ENCODE measurements around the gene GBF1. TPM values are rescaled to one million over a fixed set of nuclear protein-coding genes. Genes with fewer than 3 reads are reported as not detected.

The GBF1 gene
- total and polyA plus RNA-seq, 2 of the 13 experiments (the other 11 are each of a cell fraction or from before 2014, with no cell fraction given), result 17.1 to 21.9 TPM

- TF ChIP-seq NFKB2 (CRISPR knock-in tag; IDR thresholded peaks at IDR 0.05; ENCODE audit: borderline replicate concordance), result peak; percentile 50; the same call in 1 of the 2 replicates
- no peak for TF ChIP-seq FOXK2 (IDR thresholded peaks at IDR 0.05)
- no peak for TF ChIP-seq JUND (CRISPR knock-in tag; IDR thresholded peaks at IDR 0.05)
- TF ChIP-seq ZNF3 (CRISPR knock-in tag; IDR thresholded peaks at IDR 0.05), result no peak
- TF ChIP-seq ATF6 (CRISPR knock-in tag; conservative IDR thresholded peaks at IDR 0.05), result no peak
- no peak for TF ChIP-seq ZNF33B (CRISPR knock-in tag; IDR thresholded peaks at IDR 0.05)
- TF ChIP-seq GABPB1 (CRISPR knock-in tag; IDR thresholded peaks at IDR 0.05), result peak; percentile 47; the same call in 1 of the 2 replicates
- TF ChIP-seq, protein P1, sequence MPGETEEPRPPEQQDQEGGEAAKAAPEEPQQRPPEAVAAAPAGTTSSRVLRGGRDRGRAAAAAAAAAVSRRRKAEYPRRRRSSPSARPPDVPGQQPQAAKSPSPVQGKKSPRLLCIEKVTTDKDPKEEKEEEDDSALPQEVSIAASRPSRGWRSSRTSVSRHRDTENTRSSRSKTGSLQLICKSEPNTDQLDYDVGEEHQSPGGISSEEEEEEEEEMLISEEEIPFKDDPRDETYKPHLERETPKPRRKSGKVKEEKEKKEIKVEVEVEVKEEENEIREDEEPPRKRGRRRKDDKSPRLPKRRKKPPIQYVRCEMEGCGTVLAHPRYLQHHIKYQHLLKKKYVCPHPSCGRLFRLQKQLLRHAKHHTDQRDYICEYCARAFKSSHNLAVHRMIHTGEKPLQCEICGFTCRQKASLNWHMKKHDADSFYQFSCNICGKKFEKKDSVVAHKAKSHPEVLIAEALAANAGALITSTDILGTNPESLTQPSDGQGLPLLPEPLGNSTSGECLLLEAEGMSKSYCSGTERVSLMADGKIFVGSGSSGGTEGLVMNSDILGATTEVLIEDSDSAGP (CRISPR knock-in tag; IDR thresholded peaks at IDR 0.05; ENCODE audit: borderline replicate concordance), result peak; percentile 12; the same call in 1 of the 2 replicates
- TF ChIP-seq LCORL (IDR thresholded peaks at IDR 0.05), result no peak
- TF ChIP-seq LCORL (CRISPR knock-in tag; IDR thresholded peaks at IDR 0.05), result no peak
- peak; percentile 70 for TF ChIP-seq PITX1 (CRISPR knock-in tag; IDR thresholded peaks at IDR 0.05)
- TF ChIP-seq, protein P2, sequence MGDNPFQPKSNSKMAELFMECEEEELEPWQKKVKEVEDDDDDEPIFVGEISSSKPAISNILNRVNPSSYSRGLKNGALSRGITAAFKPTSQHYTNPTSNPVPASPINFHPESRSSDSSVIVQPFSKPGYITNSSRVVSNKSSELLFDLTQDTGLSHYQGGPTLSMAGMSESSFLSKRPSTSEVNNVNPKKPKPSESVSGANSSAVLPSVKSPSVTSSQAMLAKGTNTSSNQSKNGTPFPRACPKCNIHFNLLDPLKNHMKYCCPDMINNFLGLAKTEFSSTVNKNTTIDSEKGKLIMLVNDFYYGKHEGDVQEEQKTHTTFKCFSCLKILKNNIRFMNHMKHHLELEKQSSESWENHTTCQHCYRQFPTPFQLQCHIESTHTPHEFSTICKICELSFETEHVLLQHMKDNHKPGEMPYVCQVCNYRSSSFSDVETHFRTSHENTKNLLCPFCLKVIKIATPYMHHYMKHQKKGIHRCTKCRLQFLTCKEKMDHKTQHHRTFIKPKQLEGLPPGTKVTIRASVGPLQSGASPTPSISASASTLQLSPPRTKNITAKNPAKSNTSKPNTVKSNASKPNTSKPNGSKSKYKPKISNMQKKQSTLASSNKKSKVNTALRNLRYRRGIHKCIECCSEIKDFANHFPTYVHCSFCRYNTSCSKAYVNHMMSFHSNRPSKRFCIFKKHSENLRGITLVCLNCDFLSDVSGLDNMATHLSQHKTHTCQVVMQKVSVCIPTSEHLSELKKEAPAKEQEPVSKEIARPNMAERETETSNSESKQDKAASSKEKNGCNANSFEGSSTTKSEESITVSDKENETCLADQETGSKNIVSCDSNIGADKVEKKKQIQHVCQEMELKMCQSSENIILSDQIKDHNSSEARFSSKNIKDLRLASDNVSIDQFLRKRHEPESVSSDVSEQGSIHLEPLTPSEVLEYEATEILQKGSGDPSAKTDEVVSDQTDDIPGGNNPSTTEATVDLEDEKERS (CRISPR knock-in tag; IDR thresholded peaks at IDR 0.05), result 0 out of 2 replicates have a peak, but pooled peaks have one; percentile 40
- no peak for TF ChIP-seq PHB2 (IDR thresholded peaks at IDR 0.05; ENCODE audit: partially characterized antibody)
- TF ChIP-seq, protein P3, sequence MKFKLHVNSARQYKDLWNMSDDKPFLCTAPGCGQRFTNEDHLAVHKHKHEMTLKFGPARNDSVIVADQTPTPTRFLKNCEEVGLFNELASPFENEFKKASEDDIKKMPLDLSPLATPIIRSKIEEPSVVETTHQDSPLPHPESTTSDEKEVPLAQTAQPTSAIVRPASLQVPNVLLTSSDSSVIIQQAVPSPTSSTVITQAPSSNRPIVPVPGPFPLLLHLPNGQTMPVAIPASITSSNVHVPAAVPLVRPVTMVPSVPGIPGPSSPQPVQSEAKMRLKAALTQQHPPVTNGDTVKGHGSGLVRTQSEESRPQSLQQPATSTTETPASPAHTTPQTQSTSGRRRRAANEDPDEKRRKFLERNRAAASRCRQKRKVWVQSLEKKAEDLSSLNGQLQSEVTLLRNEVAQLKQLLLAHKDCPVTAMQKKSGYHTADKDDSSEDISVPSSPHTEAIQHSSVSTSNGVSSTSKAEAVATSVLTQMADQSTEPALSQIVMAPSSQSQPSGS (CRISPR knock-in tag; IDR thresholded peaks at IDR 0.05), result peak; percentile 24; the same call in 1 of the 2 replicates
- TF ChIP-seq KMT2A (CRISPR knock-in tag; IDR thresholded peaks at IDR 0.05), result peak; percentile 59; the same call in 1 of the 2 replicates
- TF ChIP-seq ZBTB25 (CRISPR knock-in tag; IDR thresholded peaks at IDR 0.05), result 0 out of 2 replicates have a peak, but pooled peaks have one; percentile 30
- TF ChIP-seq ZNF558 (CRISPR knock-in tag; IDR thresholded peaks at IDR 0.05; ENCODE audit: borderline replicate concordance), result 0 out of 2 replicates have a peak, but pooled peaks have one; percentile 48
- no peak for TF ChIP-seq PLRG1 (conservative IDR thresholded peaks at IDR 0.05)
- TF ChIP-seq ZFX (CRISPR knock-in tag; IDR thresholded peaks at IDR 0.05; ENCODE audit: low read depth), result peak; percentile 39; the same call in 1 of the 2 replicates
- no peak; the same call in 1 of the 2 replicates for TF ChIP-seq ZMYM4 (CRISPR knock-in tag; IDR thresholded peaks at IDR 0.05)
Measured at GRCh38 chr10:102231357-102232318, 13.7 kb upstream of the GBF1 start (continued).
